Esophagus mucosa (tissue), 1 donor: ENCODE measurements around the gene RIGI. TPM values are rescaled to one million over a fixed set of nuclear protein-coding genes. Genes with fewer than 3 reads are reported as not detected.
A peak's percentile ranks its signal among the peaks of the same experiment; 100 is the strongest.
"Not testable (repeated sequence)": the region's sequence is repeated elsewhere in the genome, so short reads cannot be mapped to it uniquely, and the experiment has no call there.

Source experiments
- ATAC-seq: fragments of 200-7000 bp; cut with Tn5 transposase; one replicate; pipeline ENCODE4 v1.9.1; 2020
- total RNA-seq: library from RNA; stranded (reverse); gene quantifications from one replicate; pipeline ENCODE4 v1.2.4, GENCODE V29; 2023
- donor health status: DM: yes; HTN: yes; CAD: no.

The RIGI gene
- total RNA-seq = 5.6 TPM

DNA sequence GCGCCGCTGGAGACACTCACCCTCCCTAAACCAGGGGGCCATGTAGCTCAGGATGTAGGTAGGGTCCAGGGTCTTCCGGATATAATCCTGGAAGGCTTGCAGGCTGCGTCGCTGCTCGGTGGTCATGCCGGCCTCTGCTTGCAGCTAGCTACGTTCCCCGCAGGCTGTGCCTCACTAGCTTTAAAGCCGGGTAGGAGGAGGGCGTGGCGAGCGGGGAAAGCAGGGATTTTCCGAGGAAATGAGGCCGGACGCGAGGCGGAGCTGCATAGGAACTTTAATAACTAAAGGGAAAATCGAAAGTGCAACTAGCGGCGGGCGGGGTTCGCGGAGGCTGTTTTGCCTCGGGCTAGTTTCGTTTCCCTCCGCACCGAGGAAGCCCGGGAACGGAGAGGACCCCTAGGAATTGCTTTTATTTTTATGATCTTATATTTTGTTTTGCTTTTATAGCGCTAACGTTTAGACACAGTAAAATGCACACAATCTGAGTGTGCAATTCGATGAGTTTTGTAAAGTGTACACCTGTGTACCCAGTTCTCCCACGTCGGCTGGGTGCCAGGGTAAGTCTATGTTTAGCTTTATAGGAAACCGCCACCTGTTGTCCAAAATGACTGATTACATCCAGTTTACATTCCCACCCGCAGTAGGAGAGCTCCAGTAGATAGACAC, at the start of gene RIGI:
TSS of gene RIGI (minus strand) at position 156 of the 666 bp plus-strand sequence. CDS start at position 126, 30 bp downstream.
- ATAC-seq = peak; percentile 87

DNA sequence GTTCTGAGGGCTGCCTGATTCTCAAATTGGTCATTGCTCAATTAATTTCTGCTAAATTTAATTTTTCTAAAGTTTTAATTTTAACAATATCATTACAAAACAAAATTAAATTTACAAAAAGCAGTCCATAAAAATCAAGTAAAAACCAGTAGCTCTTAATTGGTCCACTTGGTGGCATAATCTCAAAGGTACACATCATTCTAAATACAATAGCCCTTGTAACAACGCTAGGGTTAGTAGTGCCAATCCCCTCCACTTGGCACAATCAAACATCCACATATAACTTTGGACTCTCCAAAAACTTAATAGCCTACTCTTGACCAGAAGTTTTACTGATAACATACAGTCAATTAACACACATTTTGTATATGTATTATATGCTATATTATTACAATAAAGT, 48.9 kb upstream of the RIGI start:
- no peak for ATAC-seq

DNA sequence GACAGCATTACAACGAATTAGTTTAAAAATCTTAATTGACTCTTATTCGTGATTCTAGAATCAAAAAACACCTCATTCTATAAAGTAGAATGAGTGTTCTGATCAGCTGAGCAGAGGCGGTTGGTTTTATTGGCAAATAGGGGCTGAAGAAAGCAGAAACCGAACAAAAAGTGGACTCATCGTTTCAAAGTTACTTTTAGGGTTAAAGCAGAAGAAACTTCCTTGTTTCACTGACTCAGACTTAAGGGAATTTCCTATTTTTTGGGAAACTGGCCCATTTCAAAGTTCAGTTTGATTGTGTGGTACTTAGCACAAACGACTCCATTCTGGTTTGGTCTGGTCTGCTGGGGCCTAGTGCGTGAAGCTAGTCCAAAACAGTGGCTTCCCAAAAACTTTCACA, 47.8 kb upstream of the RIGI start:
- ATAC-seq = no peak

DNA sequence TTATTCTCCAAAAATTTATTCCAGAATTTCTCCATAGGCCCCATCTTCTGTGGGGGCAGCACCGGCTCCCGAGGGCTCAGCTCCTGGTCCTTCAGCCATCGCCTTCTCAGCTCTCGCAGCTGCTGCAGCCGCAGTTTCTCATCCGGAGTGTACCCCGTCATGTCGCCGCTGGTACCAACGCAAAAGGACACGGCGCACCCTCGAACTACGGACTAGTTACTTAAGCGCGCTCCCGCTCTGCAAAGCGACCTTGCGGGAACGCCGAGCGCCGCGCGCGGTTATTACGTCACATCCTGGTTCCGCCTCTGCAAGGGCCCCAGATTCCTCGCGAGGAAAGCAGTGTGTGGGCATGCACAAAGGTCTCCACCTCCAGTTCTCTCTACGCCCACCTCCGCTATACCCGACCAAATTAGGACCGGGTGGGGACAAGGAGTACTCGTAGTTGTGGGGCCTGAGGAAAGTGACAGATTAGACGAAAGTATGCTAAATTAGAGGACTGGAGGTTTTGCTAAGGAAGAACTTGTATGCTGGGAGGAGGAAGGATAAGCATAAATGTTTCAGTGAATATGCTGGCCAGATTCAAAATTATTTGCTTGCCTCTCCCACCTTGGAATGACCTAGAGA, 47.0 kb upstream of the RIGI start, which contains the start of gene NDUFB6:
TSS of gene NDUFB6 (minus strand) at position 260 of the 624 bp plus-strand sequence. CDS start at position 161, 99 bp downstream.
- peak; percentile 97 for ATAC-seq

DNA sequence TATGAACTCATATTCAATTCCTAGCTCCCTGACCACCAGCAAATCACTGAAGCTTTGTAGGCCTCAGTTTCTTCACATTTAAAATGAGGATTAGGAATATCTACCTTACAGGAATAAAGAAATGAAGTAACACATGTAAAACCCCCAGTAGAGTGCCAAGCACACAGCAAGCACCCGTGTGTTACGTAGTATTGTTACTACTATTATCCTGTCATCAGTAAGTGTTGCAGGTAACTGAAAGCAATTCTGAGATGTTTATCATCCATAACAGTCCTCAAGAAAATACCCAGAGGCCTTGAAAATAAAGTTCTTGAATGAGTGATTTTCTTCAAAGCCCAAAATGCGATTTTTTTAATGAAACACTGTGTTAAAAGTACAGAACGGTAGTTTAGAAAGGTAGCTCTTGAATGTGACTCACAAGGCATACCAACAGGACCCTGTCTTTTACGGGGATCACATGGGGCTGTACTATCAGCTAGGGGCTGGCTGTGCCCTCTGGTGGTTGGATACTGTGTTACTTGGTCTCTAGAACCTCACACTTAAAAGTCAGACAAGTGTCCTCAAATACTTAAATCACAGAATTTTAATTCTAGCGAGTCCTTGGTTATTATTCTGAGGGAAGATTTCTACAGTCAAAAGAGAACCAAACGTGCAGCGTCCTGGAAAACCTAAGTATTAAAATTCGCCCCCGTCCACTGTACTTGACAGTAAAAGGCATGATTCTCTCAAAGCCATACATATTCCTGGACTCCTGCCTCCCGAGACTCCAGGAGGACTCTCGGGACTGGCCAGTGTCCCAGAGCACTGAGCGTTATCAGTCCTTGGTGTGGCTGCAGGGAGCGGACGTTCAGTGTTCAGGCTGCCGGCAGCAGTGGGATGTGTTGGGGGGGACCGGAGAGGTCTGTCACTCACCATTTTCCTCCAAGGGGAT, 46.2 kb upstream of the RIGI start:
- ATAC-seq = peak; percentile 92

DNA sequence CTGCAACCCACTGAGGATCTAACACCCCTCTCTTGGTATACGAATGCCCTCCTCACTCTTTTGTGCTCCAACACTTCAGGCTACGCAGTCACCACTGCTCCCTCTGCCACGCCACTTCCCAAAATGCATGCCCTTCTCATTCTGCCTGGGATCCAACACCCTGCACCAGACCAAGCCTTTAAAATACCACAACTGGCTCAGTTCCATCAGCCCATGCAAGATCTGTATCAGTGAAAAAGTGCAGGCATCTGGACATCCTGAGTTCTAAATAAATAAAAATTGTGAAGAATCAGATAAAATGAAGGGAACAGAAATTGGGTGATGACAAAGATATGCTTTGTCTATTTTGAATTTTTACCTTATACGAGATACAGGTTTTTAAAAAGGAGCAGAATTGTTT, 44.3 kb upstream of the RIGI start:
- ATAC-seq = no peak

DNA sequence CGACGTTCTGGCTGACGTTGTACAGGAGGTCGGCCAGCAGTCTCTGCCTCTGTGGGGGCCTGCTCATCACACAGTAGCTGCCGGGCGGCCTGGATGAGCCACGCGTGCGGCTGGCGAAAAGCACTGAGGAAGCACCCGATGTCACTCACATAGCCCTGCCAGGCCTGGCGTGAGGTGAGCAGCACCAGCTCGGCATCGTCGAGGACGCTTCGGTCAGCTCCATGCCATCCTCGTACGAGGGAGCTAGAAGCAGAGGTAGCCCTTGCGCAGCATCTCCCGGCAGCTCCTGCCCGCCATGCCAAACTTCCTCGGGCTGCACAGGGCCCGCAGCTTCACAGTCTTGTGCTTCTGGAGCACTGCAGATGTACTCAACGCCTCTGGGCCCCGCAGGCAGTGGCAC, 40.8 kb upstream of the RIGI start:
- ATAC-seq = no peak

DNA sequence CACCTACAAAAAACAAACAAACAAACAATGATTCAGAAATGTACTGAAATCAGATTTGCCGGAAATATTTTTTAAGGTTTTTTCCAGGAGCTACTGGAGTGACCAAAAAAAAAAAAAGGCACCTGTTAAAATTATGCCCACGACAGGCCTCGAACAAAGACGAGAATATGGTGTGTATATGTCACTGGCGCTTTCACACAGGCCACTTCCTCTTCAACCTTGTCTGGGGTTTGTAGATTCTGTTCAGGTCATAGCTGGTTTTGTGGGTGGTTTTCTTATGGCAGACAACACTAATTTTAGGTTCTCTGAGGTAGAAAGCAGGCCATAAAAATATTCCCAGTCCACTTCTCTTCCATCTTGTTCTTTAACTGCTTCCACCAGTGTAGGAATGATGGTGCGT, 40.0 kb upstream of the RIGI start:
- ATAC-seq = no peak

DNA sequence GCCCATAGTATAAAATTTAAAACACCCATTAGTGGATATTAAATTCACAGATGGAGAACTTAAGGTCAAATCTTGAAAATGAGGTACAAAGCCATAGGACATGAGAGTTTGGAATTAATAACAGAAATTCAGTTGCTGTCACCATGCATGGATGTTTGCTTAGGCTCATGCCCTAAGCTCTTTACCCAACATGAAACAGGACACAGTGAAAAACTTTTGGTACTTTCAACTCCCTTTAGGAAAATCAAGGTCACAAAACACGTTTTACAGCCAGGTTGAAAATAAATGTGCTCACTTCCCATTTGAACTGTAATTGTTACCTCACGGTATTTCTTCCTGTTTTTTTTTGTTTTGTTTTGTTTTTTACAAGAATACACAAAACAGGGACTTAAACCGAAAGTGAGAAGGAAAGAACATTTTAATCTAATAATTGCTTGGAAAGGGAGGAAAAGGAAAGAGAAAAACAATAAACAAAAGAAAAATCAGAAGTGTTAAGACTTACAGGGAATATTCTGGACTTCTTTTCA, 32.5 kb upstream of the RIGI start:
- ATAC-seq = no peak

DNA sequence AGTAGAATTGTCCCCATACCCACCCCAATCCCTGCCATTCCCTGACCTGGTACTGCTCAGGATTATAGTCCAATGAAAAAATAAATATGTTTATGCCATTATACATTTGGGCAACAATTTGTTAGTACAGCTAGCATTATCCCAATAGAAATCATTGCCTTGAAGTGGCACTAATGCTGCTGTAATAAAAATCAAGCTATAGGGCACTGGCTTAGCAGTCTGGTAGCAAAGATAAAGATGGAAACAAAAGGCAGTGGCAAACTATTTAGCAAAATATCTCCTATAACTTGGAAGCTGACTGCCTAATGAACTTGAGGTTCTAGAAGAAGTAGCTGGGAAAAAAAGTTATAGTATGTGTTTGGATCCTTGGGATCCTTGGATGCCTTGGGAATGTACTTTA, 28.6 kb upstream of the RIGI start:
- ATAC-seq = no peak

DNA sequence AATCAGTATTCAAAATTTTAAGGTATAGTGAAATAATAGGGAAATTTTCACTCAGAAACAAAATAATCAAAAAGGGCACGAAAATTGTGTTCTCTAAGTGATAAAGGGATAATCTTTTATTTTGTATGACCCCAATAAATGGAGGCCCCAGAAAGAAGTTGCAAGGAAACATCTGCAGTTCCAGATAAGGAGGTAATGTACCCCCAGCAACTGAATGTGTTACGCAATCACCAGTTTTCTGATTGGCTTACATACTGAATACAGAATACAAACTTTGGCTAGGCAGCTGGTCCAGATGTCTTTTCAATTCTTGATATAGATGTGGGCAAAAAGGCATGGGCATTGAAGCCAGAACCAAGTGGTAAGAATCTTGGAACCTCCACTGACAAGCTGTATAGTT, 28.1 kb upstream of the RIGI start:
- no peak for ATAC-seq

DNA sequence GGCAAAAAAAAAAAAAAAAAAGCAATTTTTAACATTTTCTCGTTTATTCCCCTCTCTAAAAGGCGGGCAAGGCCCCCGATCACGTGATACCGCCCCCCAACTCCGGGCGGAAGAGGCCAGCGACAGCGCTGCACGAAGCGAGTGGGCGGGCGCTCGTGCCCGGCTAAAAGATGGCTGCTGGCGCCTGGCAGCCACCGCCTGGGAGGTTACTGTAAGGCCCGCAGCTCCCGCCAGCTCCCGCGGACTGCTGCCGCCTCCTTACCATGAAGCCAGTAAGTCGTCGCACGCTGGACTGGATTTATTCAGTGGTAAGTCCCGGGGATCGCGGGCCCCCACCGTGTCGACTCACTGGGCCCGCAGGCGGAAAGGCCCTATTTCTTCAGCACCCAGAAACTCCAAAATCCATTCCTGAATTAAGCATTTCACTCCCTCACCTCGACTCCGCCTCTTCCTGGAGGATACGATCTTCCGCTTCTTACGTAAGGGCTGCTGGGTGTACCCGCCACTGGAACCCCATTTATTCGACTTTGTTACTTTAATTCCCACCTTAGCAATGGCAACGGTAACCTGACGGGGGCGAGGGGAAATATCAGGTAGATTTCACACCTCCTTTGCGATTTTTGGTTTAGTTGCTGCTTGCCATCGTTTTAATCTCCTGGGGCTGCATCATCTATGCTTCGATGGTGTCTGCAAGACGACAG, 26.3 kb upstream of the RIGI start, which contains the start of the genes SMIM27 and TOPORS:
TSS of gene SMIM27 (plus strand) at position 156 of the 701 bp plus-strand sequence. CDS start at position 264, 108 bp downstream.
TSS of gene TOPORS (minus strand) at position 415 of the 701 bp plus-strand sequence. CDS start at position 265, 150 bp downstream.
- ATAC-seq = peak; percentile 94

DNA sequence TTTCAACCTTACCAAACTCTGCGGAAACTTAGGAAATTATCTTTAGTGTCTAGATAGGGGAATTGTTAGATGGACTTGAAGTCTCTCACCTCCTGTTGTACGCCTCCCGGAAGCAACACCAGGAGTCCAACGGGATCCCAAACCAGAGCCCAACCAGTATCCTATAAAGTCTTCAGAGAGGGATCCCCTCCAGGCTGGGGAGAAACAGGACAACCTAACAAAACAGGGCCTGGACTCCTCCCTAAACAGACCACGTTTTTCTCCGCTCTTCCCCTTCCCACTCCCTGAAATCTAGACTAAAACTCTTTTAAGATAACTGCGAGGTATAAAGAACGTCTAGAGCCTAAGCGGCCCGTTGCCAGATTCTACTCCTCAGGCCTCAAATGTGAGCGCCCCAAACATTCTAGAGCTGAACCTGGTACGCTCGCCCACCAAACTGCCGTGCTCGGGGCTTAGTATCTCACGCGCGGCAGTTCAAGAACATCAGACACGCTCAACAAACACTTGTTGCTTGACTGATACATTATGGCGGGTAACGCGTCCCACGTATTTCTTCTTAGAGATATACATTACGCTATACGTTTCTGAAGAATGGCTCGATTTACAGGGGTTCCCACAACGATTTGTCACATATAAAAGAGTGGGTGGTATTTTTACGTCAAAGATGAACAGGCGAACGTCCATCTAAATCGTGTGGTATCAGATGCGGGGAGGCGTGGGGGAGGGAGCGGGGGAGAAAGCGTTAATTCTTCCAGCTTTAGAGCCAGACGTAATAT, 25.5 kb upstream of the RIGI start:
- peak; percentile 35 for ATAC-seq

DNA sequence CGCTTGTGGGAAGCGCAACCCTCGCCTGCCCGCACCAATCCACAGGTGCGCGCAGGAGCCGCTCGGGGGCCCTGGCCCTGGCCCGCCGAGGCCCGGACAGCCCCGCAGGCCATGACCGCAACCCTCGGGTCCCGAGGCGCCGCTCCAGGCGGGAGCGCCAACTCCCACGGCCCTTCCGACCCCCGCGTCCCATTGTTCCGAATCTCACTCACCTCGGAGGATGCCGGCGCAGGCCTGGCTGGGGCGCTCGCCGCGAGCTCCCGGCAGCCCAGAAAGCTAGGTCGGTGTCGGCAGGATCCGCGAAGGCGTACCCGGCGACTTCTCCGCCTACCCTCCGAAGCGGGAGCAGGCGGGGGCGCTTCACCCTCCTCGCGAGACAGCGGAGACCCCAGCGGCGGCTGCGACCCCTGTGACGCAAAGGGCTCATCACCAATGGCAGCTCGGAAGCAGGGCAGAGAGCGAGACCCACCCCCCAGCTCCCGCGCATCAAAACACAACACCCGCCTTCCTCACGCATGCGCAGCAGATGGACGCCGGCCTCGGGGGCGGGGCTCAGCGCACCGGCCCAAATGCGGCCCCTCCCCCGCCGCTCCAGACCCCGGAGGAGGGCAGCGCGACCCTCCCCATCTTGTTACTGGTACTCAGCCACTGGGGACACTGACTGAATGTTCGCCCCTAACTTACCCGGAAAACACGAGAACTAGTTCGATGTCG, 24.7 kb upstream of the RIGI start:
- ATAC-seq = peak; percentile 85

DNA sequence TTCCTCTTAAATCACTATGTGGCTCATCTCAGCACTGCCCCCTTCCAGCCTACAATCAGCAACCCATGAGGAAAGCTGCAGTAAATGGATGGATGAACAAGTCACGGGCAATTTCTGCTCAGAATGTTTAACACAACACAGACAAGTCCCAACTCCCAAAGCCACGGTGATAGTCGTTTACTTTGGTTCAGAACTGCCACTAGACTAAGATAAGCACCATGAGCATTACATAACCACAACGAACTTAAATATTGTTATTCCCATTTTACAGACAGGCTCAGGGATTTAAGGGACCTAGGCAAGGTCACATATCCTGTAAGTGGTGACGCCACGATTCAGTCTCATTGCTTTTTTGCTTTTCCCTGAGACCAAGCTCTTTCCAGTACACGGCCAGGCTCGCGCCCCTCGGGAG, 24.2 kb upstream of the RIGI start:
- ATAC-seq = no peak

DNA sequence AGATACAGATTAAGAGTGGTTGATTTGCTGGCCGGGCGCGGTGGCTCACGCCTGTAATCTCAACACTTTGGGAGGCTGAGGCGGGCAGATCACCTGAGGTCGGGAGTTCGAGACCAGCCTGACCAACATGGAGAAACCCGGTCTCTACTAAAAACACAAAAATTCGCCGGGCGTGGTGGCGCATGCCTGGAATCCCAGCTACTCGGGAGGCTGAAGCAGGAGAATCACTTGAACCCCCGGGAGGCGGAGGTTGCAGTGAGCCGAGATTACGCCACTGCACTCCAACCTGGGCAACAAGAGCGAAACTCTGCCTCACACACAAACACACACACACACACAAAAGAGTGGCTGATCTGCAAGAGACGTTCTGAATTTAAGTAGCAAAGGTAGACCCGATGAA, 22.2 kb upstream of the RIGI start:
- ATAC-seq = not testable (repeated sequence)

DNA sequence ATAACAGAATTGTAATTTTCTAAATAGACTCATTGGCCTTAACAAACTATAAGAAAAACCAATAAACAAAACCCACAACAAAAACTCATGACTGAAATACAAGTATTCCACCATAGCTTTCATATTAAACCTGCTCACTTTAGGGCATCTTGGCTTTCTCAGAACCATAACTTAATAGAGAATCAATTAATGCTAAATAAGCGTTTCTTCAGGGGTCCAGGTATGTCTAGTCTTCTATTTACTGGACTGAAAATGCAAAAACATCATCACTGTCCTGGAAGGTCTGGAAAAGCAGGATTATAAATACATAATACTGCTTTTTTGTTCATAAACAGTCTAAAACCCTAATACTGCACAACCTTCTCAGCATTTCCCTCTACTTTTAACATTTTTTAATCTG, 19.9 kb upstream of the RIGI start:
- no peak for ATAC-seq

DNA sequence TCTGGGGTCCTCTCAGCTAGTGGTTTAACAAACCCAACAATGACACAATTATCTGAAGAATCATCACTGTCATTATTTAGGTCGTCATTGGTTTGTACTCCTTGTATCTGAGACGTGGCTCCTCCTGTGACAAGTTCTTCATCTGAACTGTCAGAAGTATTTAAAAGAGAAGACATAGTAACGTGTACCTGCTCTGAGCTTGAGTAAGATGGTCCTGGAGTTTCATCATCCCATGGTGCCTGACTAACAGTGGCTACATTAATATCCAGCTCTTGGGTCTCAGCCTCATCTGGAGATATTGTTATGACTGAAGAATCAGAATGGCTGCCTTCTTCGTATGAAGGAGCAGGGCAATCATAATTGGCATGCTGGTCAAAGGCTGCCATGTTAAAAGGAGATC, 17.1 kb upstream of the RIGI start:
- ATAC-seq = no peak

DNA sequence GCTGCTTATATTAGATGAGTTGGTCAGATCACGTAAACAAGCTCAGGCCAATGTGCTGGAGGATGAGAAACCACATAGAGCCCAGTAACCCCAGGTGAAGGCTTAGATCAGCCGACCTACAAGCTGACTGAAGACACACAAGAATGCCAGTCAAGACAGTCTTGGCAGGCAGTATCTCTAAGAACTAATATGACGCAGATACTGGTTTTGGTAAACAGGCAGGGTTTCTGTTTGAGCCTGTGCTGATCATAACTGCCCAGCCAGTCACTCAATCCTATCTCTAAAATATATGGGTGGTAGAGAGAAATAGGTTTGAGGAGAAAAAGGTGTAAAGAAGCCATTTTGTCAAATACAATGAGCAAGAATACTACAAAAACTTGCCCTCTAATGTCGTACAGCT, 7.8 kb upstream of the RIGI start:
- no peak for ATAC-seq

DNA sequence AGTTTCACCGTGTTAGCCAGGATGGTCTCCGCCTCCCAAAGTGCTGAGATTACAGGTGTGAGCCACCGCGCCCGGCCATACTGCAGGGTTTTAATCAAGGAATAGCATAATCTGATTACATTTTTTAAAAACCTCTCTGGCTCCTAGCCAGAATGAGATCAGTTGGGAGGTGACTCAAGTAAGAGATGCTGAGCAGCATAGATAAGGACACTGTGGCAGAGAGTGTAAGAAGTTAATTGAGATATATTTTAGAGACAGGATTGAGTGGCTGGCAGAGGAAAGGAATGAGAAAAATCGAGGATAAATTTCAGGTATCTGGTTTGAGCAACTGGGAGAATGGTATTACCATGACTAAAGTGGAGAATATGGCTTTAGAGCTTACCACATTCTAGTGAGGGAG, 7.3 kb upstream of the RIGI start:
- no peak for ATAC-seq

DNA sequence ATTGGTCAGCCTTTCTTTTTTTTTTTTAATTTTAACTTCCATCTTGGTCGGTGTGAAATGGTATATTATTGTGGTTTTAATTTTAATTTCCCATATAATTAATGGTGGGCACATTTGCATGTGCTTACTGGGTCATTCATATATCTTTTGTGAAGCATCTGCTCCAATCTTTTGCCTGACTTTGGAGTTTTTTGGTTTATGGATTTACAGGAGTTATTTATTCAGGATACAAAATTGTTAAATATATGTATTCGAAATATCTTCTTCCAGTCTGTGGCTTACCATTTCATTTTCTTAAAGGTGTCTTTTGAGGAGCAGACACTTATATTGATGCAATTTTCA, 682 bp upstream of the RIGI start:
- ATAC-seq = no peak
